MCF 10A (cell line): ENCODE data around the gene KRTAP13-3. TPM values are rescaled to one million over a fixed set of nuclear protein-coding genes. Genes with fewer than 3 reads are reported as not detected.

Experiments used
- BruUV-seq: library from RNA; stranded (reverse); fragments of 400-500 nt; replicated peaks from 2 replicates; lab custom pipeline; 2021; lab: Mats Ljungman, UMichigan
- CTCF ChIA-PET: fragments of 300-600 bp; sonication (Branson Sonifier 250); formaldehyde crosslinking; extraction: SDS; loops from one replicate; lab custom pipeline; 2021; ENCODE audit warnings: antibody characterized with exemption, inconsistent platforms; lab: Yijun Ruan, JAX
- POLR2A ChIA-PET: fragments of 300-600, 350-650 bp; sonication (Branson Sonifier 250); formaldehyde crosslinking; extraction: SDS; loops from one replicate; lab custom pipeline; 2020; ENCODE audit warnings: antibody characterized with exemption, inconsistent platforms; lab: Yijun Ruan, JAX
- DNase-seq: peaks from one replicate; pipeline ENCODE4 v3.0.0-alpha.2; 2018; ENCODE audit not compliant: unreplicated experiment
- H3K27ac Mint-ChIP-seq: one replicate; pipeline ENCODE4 v1.8.0; 2022; ENCODE audit warnings: mild to moderate bottlenecking, low read depth, mixed read lengths; ENCODE audit not compliant: unreplicated experiment
- H3K27me3 Mint-ChIP-seq: one replicate; pipeline ENCODE4 v1.8.0; 2022; ENCODE audit warnings: mixed read lengths; ENCODE audit not compliant: insufficient read depth, unreplicated experiment
- H3K36me3 Mint-ChIP-seq: one replicate; pipeline ENCODE4 v1.8.0; 2022; ENCODE audit warnings: mild to moderate bottlenecking, moderate library complexity, mixed read lengths; ENCODE audit not compliant: insufficient read depth, unreplicated experiment
- H3K4me1 Mint-ChIP-seq: one replicate; pipeline ENCODE4 v1.8.0; 2022; ENCODE audit warnings: mixed read lengths; ENCODE audit not compliant: insufficient read depth, unreplicated experiment
- H3K4me3 Mint-ChIP-seq: one replicate; pipeline ENCODE4 v1.8.0; 2022; ENCODE audit warnings: mild to moderate bottlenecking, moderate library complexity, mixed read lengths; ENCODE audit not compliant: unreplicated experiment
- H3K9me3 Mint-ChIP-seq: one replicate; pipeline ENCODE4 v1.8.0; 2022; ENCODE audit warnings: mixed read lengths; ENCODE audit not compliant: unreplicated experiment
- intact Hi-C: fragments of 100-400 bp; cut with micrococcal nuclease; formaldehyde crosslinking; loops from 2 replicates; pipeline ENCODE4 v1.14.1; 2022
- total RNA-seq: library from RNA; stranded (reverse); gene quantifications from 2 replicates; pipeline ENCODE4 v1.2.3, GENCODE V29; 2022
- TF ChIP-seq, protein P1 (sequence below): fragments of 200-600 bp; IDR thresholded peaks from one replicate; pipeline ENCODE4 v1.8.0; 2022; ENCODE audit warnings: antibody characterized with exemption, mild to moderate bottlenecking; ENCODE audit not compliant: unreplicated experiment

Gene KRTAP13-3
- total RNA-seq, 1 experiment from 2014 or later = not detected

DNA sequence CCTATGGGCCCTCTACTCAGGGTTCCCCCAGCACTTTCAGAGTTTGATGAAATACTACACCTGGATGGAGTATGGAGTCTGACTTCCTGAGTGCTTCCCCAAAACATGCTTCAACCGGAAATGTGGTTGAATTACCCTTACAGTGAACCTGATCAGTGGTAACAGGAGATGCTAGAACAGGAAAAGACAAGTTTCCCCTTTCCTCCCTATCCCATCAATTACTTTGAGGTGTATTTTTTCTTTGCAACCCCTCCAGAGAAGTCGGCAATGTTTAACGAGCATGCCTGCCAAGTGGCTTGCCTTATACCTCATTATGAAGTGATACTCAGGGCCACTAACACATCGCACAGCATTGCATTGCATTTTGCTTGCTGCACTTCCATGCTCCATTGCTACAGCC lies 21.3 kb upstream of the KRTAP13-3 start:
- H3K9me3 Mint-ChIP-seq = no peaks in the 10 kb centered on the region
- intact Hi-C loops = no loop called here
- no TSS peak for BruUV-seq
- no peak for DNase-seq
- H3K27me3 Mint-ChIP-seq = peaks cover 23% of the 10 kb centered on the region
- ChIA-PET POLR2A (no interaction called here), CTCF (no interaction called here)
- H3K27ac Mint-ChIP-seq = no peak overlapping the region
- H3K4me1 Mint-ChIP-seq = no peaks in the 10 kb centered on the region
- TF ChIP-seq, protein P1, sequence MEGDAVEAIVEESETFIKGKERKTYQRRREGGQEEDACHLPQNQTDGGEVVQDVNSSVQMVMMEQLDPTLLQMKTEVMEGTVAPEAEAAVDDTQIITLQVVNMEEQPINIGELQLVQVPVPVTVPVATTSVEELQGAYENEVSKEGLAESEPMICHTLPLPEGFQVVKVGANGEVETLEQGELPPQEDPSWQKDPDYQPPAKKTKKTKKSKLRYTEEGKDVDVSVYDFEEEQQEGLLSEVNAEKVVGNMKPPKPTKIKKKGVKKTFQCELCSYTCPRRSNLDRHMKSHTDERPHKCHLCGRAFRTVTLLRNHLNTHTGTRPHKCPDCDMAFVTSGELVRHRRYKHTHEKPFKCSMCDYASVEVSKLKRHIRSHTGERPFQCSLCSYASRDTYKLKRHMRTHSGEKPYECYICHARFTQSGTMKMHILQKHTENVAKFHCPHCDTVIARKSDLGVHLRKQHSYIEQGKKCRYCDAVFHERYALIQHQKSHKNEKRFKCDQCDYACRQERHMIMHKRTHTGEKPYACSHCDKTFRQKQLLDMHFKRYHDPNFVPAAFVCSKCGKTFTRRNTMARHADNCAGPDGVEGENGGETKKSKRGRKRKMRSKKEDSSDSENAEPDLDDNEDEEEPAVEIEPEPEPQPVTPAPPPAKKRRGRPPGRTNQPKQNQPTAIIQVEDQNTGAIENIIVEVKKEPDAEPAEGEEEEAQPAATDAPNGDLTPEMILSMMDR = no peak
- no peak overlapping the region for H3K4me3 Mint-ChIP-seq
- no peaks in the 10 kb centered on the region for H3K36me3 Mint-ChIP-seq

GRCh38 chr21:30444204-30444603 lies 18.5 kb upstream of the KRTAP13-3 start:
- Mint-ChIP-seq H3K27ac (no peak overlapping the region), H3K27me3 (peaks cover 42% of the 10 kb centered on the region), H3K36me3 (no peaks in the 10 kb centered on the region), H3K4me1 (no peaks in the 10 kb centered on the region), H3K9me3 (no peaks in the 10 kb centered on the region), H3K4me3 (no peak overlapping the region)
- POLR2A ChIA-PET = no interaction called here
- intact Hi-C loops = no loop called here
- BruUV-seq = no TSS peak
- no peak for DNase-seq
- TF ChIP-seq, protein P1 = no peak
- CTCF ChIA-PET = interaction anchor here (0.7 kb wide), 1 partner anchor 263 kb away, joined by 4 read pairs; no protein-coding TSS in a partner anchor

DNA sequence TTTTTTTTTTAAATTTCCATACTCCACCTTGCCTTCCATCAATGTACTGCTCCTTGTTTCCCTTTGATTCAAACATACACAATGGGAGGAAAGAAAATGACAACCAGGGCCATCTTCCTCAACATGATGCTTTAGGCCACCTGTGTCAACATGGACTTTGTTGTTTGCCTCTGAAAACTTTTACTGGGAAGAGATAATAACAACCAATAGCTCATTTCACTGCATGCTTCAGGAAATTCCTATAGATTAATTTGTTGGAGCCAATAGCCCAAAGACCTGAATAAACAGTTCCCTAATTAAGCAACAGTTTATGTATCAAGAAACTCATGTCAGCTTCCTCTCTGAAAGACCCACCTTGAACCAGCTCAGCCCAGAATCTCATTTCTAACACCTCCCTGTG lies 17.5 kb upstream of the KRTAP13-3 start:
- no peak for DNase-seq
- ChIA-PET CTCF (interaction anchor here (0.8 kb wide), 1 partner anchor 104 kb away, joined by 3 read pairs; no protein-coding TSS in a partner anchor), POLR2A (no interaction called here)
- BruUV-seq = no TSS peak
- Mint-ChIP-seq H3K4me3 (no peak overlapping the region), H3K9me3 (no peaks in the 10 kb centered on the region), H3K27ac (no peak overlapping the region), H3K36me3 (no peaks in the 10 kb centered on the region), H3K4me1 (no peaks in the 10 kb centered on the region), H3K27me3 (peaks cover 52% of the 10 kb centered on the region)
- TF ChIP-seq, protein P1 = no peak
- intact Hi-C loops = no loop called here

- no peaks in the 10 kb centered on the region for H3K9me3 Mint-ChIP-seq
- no peaks in the 10 kb centered on the region for H3K4me1 Mint-ChIP-seq
- ChIA-PET POLR2A (no interaction called here), CTCF (no interaction called here)
- intact Hi-C loops = loop anchor here (10.0 kb wide), 1 partner anchor 95 kb away; the partner anchor contains the start of gene KRTAP23-1
- H3K27ac Mint-ChIP-seq = no peak within 1 kb of the TSS
- no peaks in the 10 kb centered on the region for H3K36me3 Mint-ChIP-seq
- no TSS peak for BruUV-seq
- peaks cover 62% of the 10 kb centered on the region for H3K27me3 Mint-ChIP-seq
- DNase-seq = no peak
- TF ChIP-seq, protein P1 = no peak
- no peak within 1 kb of the TSS for H3K4me3 Mint-ChIP-seq
Observed at GRCh38 chr21:30439975-30440374, 14.2 kb upstream of the KRTAP13-3 start, which contains the start of gene KRTAP15-1. Gene KRTAP15-1 (plus strand): TSS chr21:30440275. CDS start chr21:30440328, 53 bp downstream.
